Endodermal cell (in vitro differentiated cells): ENCODE results near the gene SULT4A1. TPM values are rescaled to one million over a fixed set of nuclear protein-coding genes. Genes with fewer than 3 reads are reported as not detected.
A peak's percentile ranks its signal among the peaks of the same experiment; 100 is the strongest.

Source experiments
- DNase-seq: peaks from one replicate; pipeline ENCODE4 v3.0.0-alpha.2; 2017
- H3K27ac ChIP-seq: 2 replicates; pipeline ENCODE4 v1.5.1; 2013; ENCODE audit warnings: mild to moderate bottlenecking, low read depth, low read length, moderate library complexity
- H3K27me3 ChIP-seq: 2 replicates; pipeline ENCODE4 v1.6.1; 2013; ENCODE audit warnings: mild to moderate bottlenecking, low read length, moderate library complexity; ENCODE audit not compliant: insufficient read depth, control insufficient read depth, poor library complexity, severe bottlenecking
- H3K36me3 ChIP-seq: 2 replicates; pipeline ENCODE4 v1.7.0; 2013; ENCODE audit warnings: mild to moderate bottlenecking, low read length, moderate library complexity; ENCODE audit not compliant: control insufficient read depth, insufficient read depth
- H3K4me1 ChIP-seq: one replicate; pipeline ENCODE4 v1.7.0; 2013; ENCODE audit warnings: low read length; ENCODE audit not compliant: control insufficient read depth, insufficient read depth
- H3K4me3 ChIP-seq: 2 replicates; pipeline ENCODE4 v1.5.1; 2013; ENCODE audit warnings: mild to moderate bottlenecking, low read length, moderate library complexity
- H3K9ac ChIP-seq: 2 replicates; pipeline ENCODE4 v1.6.1; 2013; ENCODE audit warnings: mild to moderate bottlenecking, low read length, moderate library complexity; ENCODE audit not compliant: poor library complexity, severe bottlenecking; ENCODE audit errors: extremely low read depth
- H3K9me3 ChIP-seq: 2 replicates; pipeline ENCODE4 v1.6.1; 2013; ENCODE audit warnings: mild to moderate bottlenecking, low read length, moderate library complexity; ENCODE audit not compliant: control insufficient read depth
- H3K27ac Mint-ChIP-seq: 2 replicates; pipeline ENCODE4 v1.8.0; 2020; ENCODE audit warnings: mixed read lengths
- H3K27me3 Mint-ChIP-seq: 2 replicates; pipeline ENCODE4 v1.8.0; 2021; ENCODE audit warnings: mild to moderate bottlenecking, mixed read lengths; ENCODE audit not compliant: insufficient read depth
- H3K36me3 Mint-ChIP-seq: 2 replicates; pipeline ENCODE4 v1.8.0; 2020; ENCODE audit warnings: low read depth, mixed read lengths
- H3K4me1 Mint-ChIP-seq: 2 replicates; pipeline ENCODE4 v1.8.0; 2020; ENCODE audit warnings: mixed read lengths
- H3K4me3 Mint-ChIP-seq: 2 replicates; pipeline ENCODE4 v1.8.0; 2020; ENCODE audit warnings: mild to moderate bottlenecking, moderate library complexity, mixed read lengths
- H3K9me3 Mint-ChIP-seq: 2 replicates; pipeline ENCODE4 v1.8.0; 2020; ENCODE audit warnings: mild to moderate bottlenecking, mixed read lengths
- CTCF ChIP-seq: fragments of 200-600 bp; sonication (generic); conservative IDR thresholded peaks from 2 replicates; pipeline ENCODE4 v1.5.0; 2021; ENCODE audit warnings: antibody characterized with exemption, mild to moderate bottlenecking
- WGBS, 2 experiments: methylation state at CpG; one replicate each; pipeline versions ENCODE4 v1.1.5 to v1.1.7; 2013; ENCODE audit warnings: missing lambda C conversion rate in 2 of 2, mixed read lengths in 1 of 2; ENCODE audit not compliant: insufficient coverage in 1 of 2, insufficient read length in 1 of 2; 5-methylcytosine and 5-hydroxymethylcytosine counted together
- total RNA-seq, 2 donors: library from RNA; stranded (reverse); fragmentation: NEBNext Ultra II Directional in 1 of 2; extraction: Animal tissue kit (Norgen Biotek cat#: 25700) in 1 of 2; gene quantifications; 2 replicates in 1 of 2; 3 replicates in 1 of 2; pipeline ENCODE4 v1.2.1, GENCODE V29; 2021

Gene SULT4A1
- total RNA-seq, 2 donors from 2014 or later, result 11.4 to 12.7 TPM

- Mint-ChIP-seq H3K36me3 (no peaks in the 10 kb centered on the region), H3K4me3 (no peak overlapping the region), H3K4me1 (peaks cover 1% of the 10 kb centered on the region), H3K27ac (no peak overlapping the region), H3K27me3 (no peaks in the 10 kb centered on the region), H3K9me3 (no peaks in the 10 kb centered on the region)
- Histone ChIP-seq H3K9ac (no peak overlapping the region), H3K9me3 (no peaks in the 10 kb centered on the region), H3K27me3 (peaks cover 5% of the 10 kb centered on the region), H3K36me3 (no peaks in the 10 kb centered on the region), H3K4me3 (no peak overlapping the region), H3K4me1 (peaks cover 3% of the 10 kb centered on the region), H3K27ac (no peak overlapping the region)
- DNase-seq, result peak; percentile 32
- no peak for TF ChIP-seq CTCF
- 91 to 100% methylated on average over 5 to 15 of the region's 15 CpGs for WGBS, 2 experiments
Measured at GRCh38 chr22:43880541-43880991, 18.3 kb upstream of the SULT4A1 start.

GRCh38 chr22:43879901-43880540, 17.7 kb upstream of the SULT4A1 start:
- no peaks in the 10 kb centered on the region for H3K36me3 Mint-ChIP-seq
- H3K9me3 Mint-ChIP-seq, result peaks cover 2% of the 10 kb centered on the region
- peaks cover 1% of the 10 kb centered on the region for H3K4me1 Mint-ChIP-seq
- Histone ChIP-seq H3K4me1 (peaks cover 3% of the 10 kb centered on the region), H3K9ac (no peak overlapping the region), H3K36me3 (no peaks in the 10 kb centered on the region), H3K27me3 (peaks cover 5% of the 10 kb centered on the region), H3K4me3 (no peak overlapping the region), H3K9me3 (no peaks in the 10 kb centered on the region), H3K27ac (no peak overlapping the region)
- peak; percentile 22 for DNase-seq
- no peaks in the 10 kb centered on the region for H3K27me3 Mint-ChIP-seq
- no peak overlapping the region for H3K4me3 Mint-ChIP-seq
- TF ChIP-seq CTCF, result no peak
- no peak overlapping the region for H3K27ac Mint-ChIP-seq
- 85 to 92% methylated on average over 8 to 14 of the region's 14 CpGs for WGBS, 2 experiments

GRCh38 chr22:43878831-43879550, 16.7 kb upstream of the SULT4A1 start:
- Histone ChIP-seq H3K27me3 (peaks cover 5% of the 10 kb centered on the region), H3K4me3 (no peak overlapping the region), H3K36me3 (no peaks in the 10 kb centered on the region), H3K27ac (no peak overlapping the region), H3K4me1 (peaks cover 3% of the 10 kb centered on the region), H3K9me3 (no peaks in the 10 kb centered on the region), H3K9ac (no peak overlapping the region)
- WGBS, 2 experiments, result 51 to 78% methylated on average over 3 to 12 of the region's 12 CpGs
- peaks cover 2% of the 10 kb centered on the region for H3K9me3 Mint-ChIP-seq
- TF ChIP-seq CTCF, result no peak
- peak; percentile 32 for DNase-seq
- H3K27me3 Mint-ChIP-seq, result no peaks in the 10 kb centered on the region
- no peaks in the 10 kb centered on the region for H3K36me3 Mint-ChIP-seq
- H3K27ac Mint-ChIP-seq, result no peak overlapping the region
- peaks cover 1% of the 10 kb centered on the region for H3K4me1 Mint-ChIP-seq
- H3K4me3 Mint-ChIP-seq, result no peak overlapping the region
